ENCODE measurements around the gene CD302.
"Not testable (repeated sequence)": the region's sequence is repeated elsewhere in the genome, so short reads cannot be mapped to it uniquely, and the experiment has no call there.

CD302 gene

GRCh38 chr2:159744363-159744762 lies 53.6 kb downstream of the CD302 start:
- DNase-seq = no peak

DNA sequence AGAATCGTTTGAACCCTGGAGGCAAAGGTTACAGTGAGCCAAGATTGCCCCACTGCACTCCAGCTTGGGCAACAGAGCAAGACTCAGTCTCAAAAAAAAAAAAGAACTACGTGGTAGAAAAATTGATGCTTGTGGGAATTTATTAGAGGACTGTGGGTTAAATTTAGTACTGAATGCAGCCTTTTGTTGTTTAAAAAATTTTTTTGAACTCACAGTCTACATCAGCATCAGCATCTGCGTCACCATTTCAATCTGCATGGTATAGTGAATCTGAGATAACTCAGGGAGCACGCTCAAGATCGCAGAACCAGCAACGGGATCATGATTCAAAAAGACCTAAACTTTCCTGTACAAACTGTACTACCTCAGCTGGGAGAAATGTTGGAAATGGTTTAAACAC lies 55.2 kb downstream of the CD302 start:
- no peak for DNase-seq

DNA sequence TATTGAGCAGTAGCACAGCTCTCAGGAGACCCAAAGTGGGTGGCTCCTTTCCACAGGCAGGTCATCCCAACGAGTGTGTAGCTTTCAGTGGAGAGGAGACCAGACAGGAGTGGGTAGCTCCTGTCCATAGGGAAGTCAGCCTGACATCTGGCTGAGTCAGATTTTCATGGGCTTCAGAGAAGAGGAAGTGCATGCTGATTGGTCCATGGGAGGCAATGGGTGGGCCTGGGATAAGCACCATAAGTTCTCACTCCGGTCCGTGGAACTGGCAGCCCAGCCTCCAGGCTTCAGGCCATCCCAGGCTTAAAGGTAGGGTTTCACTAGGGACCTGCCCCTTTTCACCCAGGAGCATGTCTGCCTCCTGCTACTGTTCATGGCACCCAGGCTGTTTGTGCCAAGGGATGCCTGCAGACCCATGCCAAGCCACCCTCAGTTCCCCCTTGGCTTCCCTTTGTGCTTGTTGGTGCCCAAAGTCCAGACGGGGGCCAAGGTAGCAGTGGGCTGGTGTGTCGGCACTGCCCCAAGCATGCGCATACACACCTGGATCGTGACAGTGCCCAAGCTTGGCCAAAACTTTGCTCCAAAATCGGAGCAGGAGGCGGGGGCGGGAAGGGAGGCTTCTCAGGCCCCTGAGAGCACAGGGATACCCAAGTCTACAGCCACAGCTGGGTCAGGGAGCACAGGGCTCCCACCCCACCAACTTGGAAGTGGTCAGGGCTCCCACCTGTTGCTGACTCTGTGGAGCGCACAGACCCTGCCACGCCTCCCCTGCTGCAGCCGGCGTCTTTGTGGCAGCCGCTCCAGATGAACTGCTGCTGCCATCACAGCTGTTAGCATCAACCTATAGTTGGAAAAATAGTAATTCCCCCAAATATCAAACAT lies 59.3 kb downstream of the CD302 start:
- no peak for DNase-seq

- DNase-seq = no peak
These were observed 60.1 kb downstream of the CD302 start for GRCh38 chr2:159737917-159738296.

GRCh38 chr2:159737292-159737916 lies 60.6 kb downstream of the CD302 start:
- DNase-seq = no peak

DNA sequence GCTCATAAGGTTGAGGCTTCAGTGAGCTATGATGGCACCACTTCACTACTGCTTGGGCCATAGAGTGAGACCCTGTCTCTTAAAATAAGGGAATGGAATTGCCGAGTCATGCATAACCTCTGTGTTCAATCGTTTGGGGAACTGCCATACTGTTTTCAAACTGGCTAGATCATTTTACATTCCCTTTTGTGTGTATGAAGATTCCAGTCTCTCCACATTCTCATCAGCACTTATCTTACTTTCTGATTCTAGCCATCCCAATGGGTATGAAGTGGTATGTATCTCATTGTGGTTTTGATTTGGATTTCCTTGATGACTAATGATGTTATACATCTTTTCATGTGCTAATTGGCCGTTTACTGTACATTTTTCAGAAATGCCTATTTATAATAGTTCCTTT lies 62.0 kb downstream of the CD302 start:
- DNase-seq = no peak

GRCh38 chr2:159735648-159736047 lies 62.4 kb downstream of the CD302 start:
- no peak for DNase-seq

DNA sequence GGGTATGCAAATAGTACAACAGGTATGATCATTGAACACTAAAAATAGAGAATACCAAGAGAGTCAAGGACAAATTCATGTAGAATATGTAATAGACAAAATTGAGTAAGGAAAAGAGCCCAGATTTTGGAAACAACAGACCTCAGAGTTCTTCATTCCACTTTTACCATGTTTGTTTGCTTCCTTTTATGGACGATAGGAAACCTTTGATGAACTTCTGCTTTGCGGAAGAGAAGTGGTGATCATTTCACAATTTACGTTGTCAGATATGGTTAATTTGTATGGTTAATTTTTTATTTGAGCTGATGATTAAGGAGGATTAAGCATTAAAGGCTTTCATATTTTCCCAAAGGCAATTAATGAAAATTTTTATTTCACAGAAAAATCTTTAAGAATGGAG lies 69.4 kb downstream of the CD302 start:
- no peak for DNase-seq

DNA sequence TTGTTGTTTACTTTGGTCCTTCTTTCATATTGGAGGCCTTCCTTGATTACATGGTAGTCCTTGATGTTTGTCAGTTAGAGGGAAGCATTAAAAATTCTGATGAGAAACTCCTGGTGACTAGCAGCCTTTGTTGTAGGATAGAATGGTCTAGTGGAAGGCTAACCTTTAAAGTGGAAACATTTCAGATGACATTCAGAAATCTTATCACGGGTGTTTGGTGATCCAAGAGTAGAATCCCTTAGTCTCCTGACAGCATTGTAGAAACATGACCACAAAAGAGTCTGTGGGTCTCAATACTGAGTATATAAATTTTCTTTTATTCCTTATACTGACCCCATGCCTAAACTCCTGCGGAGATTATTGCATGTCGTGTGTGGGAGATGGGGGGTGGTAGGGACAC lies 72.3 kb downstream of the CD302 start:
- DNase-seq = no peak

DNA sequence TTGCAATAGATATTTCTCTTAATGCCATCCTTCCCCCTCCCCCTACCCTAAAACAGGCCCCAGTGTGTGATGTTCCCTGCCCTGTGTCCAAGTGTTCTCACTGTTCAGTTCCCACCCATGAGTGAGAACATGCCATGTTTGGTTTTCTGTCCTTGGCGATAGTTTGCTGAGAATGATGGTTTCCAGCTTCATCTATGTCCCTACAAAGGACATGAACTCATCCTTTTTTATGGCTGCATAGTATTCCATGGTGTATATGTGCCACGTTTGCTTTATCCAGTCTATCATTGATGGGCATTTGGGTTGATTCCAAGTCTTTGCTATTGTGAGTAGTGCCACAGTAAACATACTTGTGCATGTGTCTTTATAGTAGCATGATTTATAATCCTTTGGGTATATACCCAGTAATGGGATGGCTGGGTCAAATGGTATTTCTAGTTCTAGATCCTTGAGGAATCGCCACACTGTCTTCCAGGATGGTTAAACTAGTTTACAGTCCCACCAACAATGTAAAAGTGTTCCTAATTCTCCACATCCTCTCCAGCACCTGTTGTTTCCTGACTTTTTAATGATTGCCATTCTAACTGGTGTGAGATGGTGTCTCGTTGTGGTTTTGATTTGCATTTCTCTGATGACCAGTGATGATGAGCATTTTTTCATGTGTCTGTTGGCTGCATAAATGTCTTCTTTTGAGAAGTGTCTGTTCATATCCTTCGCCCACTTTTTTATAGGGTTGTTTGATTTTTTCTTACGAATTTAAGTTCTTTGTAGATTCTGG lies 73.0 kb downstream of the CD302 start:
- not testable (repeated sequence) for DNase-seq

GRCh38 chr2:159722580-159722979 lies 75.4 kb downstream of the CD302 start:
- no peak for DNase-seq

DNA sequence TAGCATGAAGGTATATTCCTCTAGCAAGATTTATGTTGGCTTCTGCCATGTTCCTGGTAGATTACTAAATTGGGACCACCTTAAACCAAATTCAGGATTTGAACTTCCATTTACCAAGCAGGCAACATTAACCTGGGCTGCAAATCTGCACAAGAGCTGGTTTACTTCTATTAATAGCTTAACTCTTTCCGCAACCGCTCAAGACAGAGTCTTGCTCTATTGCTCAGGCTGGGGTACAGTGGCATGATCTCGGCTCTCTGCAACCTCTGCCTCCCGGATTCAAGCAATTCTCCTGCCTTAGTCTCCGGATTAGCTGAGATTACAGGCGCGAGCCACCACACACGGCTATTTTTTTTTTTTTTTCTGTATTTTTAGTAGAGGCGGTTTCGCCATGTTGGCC lies 77.3 kb downstream of the CD302 start:
- DNase-seq = no peak

Data from NK-92 treated with Interleukin-12 subunit alpha and Interleukin-12 subunit beta, amount 100 ng/mL, for 24 hours (cell line).